PC-3 (cell line): ENCODE measurements around the gene LHFPL6.

Experiments
- EZH2phosphoT487 ChIP-seq: fragments of 300-600 bp; sonication (generic); IDR thresholded peaks from 2 replicates; pipeline ENCODE4 v1.6.1; 2018; ENCODE audit warnings: mild to moderate bottlenecking, antibody characterized with exemption, low read length, borderline replicate concordance
- TF ChIP-seq, protein P1 (sequence below): fragments of 300-600 bp; sonication (generic); conservative IDR thresholded peaks from 2 replicates; pipeline ENCODE4 v1.5.1; 2017; ENCODE audit warnings: antibody characterized with exemption, low read depth, mild to moderate bottlenecking, low read length

DNA sequence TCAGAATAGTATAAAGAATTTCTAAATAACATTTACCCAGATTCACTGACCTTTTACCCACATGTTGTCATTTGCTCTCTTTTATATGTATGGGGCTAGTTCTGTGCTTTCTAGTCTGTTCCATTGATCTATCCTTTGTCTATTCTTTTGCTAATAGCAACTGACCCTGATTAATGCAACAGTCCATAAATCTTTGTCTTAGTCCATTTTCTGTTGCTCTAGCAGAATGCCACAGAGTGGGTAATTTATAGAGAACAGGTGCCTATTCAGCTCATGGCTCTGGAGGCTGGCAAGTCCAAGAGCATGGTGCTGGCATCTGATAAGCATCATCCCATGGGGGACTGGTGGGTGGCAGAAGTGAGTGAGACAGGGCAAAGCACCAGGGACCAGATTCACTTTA lies 52.1 kb downstream of the LHFPL6 start:
- TF ChIP-seq, protein P1, sequence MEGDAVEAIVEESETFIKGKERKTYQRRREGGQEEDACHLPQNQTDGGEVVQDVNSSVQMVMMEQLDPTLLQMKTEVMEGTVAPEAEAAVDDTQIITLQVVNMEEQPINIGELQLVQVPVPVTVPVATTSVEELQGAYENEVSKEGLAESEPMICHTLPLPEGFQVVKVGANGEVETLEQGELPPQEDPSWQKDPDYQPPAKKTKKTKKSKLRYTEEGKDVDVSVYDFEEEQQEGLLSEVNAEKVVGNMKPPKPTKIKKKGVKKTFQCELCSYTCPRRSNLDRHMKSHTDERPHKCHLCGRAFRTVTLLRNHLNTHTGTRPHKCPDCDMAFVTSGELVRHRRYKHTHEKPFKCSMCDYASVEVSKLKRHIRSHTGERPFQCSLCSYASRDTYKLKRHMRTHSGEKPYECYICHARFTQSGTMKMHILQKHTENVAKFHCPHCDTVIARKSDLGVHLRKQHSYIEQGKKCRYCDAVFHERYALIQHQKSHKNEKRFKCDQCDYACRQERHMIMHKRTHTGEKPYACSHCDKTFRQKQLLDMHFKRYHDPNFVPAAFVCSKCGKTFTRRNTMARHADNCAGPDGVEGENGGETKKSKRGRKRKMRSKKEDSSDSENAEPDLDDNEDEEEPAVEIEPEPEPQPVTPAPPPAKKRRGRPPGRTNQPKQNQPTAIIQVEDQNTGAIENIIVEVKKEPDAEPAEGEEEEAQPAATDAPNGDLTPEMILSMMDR = no peak
- no peak for TF ChIP-seq EZH2phosphoT487
